Hippocampal formation (tissue), 2 donors: ENCODE data around the gene PIKFYVE.
A peak's percentile ranks its signal among the peaks of the same experiment; 100 is the strongest.
"Not testable (repeated sequence)": the region's sequence is repeated elsewhere in the genome, so short reads cannot be mapped to it uniquely, and the experiment has no call there.

Experiments used
- DNase-seq, 2 donors: peaks; one replicate each; lab custom pipeline; 2025; lab: John Stamatoyannopoulos, UW

The PIKFYVE gene

DNA sequence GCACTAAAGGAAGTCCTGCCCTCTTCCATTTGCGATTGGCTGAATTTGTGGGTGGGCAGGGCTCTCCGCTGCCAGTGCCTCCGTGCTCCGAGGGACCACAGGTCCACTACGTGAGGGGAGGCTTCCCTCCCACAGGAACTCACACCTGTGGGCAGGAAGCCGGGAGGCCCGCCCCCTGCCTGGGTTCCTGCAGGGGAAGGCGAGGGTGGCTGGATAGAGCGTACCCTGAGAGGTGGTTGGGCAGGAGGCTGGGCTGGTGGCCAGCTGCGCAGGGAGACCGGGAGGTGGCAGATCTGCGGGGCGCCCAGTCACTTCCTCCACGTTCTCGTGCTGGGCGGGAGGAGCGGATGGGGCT, 93.6 kb downstream of the PIKFYVE start:
- DNase-seq: no peak

DNA sequence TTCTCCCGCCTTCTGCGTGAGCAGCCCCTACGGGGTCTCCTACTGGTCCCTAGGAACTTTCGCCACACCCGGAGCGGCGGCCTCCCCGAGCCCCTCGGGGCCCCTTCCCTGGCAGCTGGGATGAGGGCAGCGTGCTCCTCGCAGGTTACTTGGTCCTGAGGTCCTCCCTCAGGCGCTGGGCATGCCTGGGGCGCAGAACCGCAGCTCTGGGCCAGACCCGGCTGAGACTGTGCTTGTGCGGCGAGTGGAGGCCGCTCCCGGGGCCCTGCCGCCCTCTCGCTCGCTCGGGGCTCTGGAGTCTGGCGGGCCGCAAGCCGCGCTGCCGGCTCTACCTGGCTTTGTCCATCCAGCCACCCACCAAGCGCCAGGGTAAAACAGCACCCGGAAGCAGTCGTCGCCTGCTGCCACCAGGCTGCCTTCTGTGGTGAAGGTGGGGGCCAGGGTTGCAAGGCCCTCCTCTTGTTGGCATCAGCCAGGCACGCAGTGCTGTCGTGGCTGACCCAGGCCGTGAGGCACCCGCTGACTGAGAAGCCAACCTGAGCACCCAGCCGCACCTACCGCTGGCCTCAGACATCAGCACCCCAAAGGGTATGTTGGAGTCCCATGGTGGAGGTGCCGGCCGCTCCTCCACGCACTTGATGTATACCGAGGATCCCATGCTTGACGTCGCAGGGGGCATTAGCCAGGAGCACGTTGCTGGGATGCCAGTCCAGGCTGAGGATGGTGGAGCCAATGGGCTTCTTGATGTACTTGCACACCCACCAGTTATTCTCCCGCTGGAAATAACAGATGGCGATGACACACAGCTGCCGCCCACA, 94.4 kb downstream of the PIKFYVE start:
- DNase-seq: no peak

DNA sequence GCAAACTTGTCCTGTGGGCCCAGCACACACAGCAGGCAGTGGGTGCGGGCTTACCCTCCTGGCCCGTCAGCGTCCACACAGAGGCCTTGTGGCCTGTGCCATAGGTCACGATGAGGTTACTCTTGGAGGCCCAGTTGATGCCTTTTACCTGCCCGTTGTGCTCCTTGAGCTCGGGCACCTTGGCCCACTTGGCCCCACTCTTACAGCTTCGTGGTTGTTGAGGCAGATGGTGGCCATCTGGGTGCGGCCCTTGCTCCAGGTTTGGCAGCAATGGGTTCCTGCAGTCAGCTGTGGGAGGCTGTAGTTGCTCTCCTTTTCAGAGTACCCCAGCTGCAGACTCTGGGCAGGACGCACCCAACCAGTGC, 95.0 kb downstream of the PIKFYVE start:
- DNase-seq: no peak

DNA sequence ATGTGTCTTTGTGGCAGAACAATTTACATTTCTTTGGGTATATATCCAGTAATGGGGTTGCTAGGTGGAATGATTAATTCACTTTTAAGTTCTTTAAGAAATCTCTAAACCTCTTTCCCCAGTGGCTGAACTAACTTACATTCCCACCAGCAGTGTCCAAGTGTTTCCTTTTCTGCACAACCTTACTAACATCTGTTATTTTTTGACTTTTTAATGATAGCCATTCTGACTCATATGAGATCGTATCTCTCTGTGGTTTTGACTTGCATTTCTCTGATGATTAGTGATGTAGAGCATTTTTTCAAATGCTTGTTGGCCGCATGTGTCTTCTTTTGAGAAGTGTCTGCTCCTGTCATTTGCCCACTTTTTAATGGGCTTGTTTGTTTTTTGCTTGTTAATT, 97.4 kb downstream of the PIKFYVE start:
- no peak for DNase-seq

DNA sequence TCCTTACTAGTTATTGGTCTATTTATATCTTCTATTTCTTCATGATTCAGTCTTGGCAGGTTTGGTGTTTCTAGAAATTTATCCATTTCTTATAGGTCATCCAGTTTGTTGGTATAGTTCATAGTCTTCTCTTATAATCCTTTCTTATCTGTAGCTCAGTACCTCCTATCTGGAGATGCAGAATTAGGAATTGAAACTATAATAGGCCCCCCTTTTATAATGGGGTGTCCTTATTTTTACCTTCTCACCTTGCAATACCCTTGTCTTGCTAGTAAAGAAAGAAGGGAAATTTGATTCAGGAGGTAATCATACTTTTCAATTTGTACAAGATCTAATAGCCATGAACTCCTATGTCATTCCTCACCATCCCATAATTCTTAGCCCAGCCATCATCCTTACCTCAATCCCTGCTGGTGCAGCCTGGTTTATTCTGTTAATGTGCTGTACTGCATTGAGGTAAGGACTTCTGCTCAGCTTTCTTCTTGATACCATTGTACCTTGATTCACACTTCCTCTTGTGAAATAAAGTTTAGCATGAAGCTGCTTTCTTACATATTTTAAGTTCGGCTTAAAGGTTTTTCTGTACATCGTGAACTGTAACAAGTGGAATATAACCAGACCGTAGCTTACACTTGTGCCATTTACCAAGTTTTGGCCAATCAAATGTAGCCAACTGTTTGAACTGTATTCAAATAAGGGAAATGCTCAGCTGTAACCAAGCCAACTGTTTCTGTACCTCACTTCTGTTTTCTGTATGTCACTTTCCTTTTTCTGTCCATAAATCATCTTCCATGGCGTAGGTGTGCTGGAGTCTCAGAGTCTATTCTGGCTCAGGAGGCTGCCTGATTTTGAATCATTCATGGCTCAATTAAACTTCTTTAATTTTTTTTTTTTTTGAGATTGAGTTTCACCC, 100.4 kb downstream of the PIKFYVE start:
- no peak for DNase-seq

DNA sequence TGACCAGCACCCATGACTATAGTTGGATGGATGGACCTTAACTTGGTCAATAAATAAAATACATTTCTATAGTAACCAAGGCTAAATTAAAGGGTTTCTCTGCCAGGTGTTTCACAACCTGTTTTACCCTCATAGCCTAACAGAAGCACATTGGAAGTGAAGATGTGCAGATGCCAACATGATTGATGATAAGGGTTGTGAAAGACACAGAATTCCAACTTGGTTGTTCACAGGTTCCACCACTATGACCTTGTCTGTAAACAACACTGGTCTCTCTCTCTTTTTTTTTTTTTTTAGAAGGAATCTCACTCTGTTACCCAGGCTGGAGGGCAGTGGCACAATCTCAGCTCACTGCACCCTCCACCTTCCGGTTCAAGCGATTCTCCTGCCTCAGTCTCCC, 103.0 kb downstream of the PIKFYVE start:
- no peak for DNase-seq

DNA sequence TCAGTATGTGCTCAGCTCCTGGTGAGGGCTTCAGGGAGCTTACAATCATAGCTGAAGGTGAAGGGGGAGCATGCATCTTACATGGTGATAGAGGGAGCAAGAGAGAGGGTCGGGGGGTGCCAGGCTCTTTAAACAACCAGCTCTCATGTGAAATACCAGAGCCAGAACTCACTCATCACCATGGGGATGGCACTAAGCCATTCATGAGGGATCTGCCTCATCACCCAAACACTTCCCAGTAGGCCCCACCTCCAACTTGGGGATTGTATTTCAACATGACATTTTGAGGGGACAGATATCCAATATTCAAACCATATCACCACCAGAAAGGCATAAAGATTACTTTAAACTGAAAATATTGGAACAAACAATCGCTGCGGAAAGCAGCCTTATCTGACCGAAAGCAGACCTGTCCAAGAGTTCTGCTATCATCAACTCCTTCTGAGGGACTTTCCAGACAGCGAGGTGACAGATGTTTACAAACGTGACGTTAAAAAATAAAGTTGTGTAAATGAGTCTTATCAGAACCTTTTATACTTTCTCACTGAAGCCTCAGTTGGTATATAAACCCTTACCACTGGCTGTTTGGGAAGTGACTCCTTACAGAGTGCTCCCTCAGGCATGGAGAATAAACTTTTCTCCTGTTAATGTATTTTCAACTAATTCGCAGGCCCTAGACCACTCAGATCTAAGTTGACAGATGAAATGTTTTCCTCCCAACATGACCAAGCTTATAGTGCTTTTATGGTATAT, 105.0 kb downstream of the PIKFYVE start:
- DNase-seq: no peak

DNA sequence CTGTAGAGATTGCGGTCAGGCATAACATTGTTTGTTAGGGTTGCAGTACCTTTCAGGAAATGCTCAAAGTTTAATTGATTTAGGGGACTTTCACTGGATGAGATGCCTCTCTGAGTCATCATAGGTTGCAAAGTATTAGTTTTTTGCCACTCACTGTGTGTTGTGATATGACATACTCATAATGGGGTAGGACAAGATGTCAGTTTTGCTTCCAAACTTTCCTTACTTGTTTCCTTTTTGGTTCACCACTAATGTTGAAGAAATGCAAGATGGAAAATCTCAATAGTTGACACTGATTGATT, 105.5 kb downstream of the PIKFYVE start:
- DNase-seq: no peak

DNA sequence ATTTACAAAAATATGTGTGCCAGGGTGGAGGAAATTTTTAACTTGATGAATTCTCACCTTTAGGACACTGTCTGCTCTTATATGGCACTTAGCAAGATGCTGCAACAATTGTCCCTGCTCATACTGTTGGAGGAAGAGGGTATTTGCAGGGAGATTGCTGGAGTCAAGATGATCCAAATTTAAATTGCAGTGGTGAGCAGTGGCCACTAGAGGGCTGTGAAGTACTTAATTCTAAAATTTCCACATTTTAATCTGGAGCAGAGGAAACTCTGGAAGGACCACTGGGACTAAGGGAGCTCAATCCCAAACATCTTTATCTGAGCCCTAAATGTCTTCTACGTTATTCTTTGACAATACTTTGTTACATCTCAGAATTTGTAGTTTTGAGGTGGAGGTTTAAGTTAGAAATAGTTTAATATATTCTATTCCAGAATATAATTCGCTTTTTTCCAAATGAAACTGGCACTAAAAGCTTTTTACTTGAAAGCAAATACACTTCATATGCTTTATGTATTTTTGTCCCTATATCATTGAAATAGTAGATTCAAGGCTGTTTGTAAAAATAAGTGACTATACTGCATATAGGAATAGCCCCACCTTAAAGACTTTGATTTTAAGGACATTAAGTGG, 107.5 kb downstream of the PIKFYVE start:
- DNase-seq: peak in 1 of 2 donors; percentile 21

DNA sequence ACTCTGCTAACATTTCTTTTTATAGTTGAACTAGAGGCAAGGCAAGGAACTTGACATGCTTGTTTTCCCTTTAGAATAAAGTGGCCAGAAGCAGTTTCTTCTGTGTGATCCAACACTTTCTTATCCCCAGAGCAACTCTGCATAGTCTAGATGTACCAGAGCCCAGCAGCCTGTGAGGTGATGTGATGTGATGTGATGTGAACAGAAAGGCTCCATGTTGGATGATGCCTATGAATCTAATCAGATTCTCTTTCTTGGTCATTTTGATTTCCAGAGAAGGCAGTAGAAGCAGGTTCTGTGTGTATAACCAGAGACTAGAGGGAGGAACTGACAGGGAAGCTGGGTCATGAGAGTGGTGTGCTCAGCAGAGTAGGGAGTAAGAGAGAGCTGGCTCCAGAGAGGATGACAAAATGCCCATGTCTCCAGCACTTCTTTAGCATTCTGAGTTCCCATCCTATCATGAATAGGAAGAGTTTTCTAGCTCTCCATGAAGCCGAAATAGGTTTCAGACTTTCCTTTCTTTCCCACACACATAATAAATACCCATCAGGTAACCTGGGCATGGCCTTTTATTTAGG, 109.5 kb downstream of the PIKFYVE start:
- no peak for DNase-seq

DNA sequence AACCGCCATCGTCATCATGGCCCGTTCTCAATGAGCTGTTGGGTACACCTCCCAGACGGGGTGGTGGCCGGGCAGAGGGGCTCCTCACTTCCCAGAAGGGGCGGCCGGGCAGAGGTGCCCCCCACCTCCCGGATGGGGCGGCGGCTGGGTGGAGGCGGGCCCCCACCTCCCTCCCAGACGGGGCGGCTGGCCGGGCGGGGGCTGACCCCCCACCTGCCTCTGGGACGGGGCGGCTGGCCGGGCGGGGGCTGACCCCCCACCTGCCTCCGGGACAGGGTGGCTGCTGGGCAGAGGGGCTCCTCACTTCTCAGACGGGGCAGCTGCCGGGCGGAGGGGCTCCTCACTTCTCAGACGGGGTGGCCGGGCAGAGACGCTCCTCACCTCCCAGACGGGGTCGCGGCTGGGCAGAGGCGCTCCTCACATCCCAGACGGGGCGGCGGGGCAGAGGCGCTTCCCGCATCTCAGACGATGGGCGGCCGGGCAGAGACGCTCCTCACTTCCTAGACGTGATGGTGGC, 111.3 kb downstream of the PIKFYVE start:
- DNase-seq: not testable (repeated sequence)

DNA sequence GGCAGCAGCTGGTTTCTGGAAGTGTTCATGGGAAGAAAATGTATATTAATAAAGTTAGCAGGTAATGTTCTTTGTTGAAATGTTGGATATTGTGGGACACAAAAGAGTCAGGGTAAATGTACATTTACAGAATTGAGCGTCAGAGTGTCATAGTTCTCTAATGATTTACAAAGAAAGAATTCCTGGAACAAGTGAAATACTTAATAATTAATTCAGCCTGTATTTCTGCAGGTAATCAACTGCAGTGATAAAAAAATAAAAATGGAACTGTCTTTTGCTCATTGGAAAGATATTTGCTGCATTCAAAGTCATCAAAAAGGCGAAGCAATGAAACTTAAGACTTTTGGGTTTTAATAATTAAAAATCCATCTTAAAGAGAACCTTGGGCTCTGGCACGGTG, 113.1 kb downstream of the PIKFYVE start:
- no peak for DNase-seq

DNA sequence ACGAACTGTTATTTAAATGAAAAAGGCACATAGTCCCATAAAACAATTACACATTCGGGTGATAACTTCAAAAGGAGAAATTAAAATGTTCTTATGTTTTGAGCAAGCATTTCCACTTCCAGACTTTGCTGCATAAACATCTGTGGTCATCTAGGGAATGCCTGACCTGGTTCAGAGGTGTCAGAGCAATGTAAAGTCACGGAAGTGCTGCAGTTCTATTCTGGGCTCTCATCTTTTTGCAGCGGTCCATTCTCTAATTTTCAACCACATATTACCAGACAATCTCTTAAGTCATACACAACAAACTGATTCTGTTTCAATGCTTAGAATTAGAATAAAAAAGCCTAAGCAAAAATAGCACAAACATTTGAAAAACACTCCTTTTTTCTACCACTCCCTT, 118.6 kb downstream of the PIKFYVE start:
- DNase-seq: no peak

DNA sequence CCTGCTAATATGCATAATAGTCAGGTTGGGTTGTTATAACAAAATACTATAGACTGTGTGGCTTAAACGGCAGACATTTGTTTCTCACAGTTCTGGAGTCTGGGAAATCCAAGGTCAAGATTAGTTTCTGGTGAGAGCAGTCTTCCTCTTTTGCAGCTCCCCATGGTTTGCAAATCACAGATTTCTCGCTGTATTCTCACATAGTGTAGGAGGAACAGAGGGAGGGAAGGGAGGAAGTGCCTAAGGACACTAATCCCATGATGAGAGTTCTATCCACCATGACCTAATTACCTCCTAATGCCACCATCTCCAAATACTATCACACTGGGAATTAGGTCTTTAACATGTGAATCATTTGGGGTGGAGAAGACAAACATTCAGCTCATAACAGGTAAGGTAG, 120.5 kb downstream of the PIKFYVE start:
- DNase-seq: no peak

DNA sequence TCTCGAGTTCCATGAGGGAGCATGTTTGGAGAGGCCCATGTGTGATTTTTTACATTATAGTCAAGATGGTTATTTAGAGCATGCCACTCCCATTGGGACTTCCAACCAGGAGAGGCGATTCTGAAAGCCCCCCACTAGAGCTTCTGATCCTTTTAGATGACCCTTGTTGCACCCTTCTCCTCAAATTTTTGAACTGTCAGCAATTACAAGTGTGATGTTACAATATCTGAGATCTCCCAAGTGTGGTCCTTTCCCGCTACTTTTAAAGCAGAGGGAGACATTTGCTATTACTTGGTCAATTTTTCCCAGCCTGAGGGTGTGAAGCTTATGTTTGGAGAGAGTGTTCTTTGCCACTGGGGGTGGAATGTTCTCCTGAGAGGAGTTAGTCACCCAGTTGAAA, 123.9 kb downstream of the PIKFYVE start:
- no peak for DNase-seq

DNA sequence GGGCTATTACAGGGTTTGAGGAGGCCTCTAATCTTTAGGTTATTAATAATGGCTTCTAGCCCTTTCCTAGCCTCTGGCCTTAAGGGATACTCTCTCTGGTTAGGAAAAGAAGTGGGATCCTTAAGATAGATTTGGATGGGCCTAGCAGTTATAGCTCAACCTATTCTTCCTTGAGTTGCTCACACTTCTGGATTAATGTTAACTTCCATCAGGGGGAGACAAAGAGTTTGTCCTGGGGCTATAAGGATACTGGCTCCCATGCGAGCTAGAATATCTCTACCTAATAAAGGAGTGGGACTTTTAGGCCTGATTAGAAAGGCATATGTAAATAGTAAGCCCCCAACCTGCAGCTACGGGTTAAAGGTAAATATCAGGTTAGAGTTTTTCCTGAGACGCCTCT, 126.2 kb downstream of the PIKFYVE start:
- no peak for DNase-seq

DNA sequence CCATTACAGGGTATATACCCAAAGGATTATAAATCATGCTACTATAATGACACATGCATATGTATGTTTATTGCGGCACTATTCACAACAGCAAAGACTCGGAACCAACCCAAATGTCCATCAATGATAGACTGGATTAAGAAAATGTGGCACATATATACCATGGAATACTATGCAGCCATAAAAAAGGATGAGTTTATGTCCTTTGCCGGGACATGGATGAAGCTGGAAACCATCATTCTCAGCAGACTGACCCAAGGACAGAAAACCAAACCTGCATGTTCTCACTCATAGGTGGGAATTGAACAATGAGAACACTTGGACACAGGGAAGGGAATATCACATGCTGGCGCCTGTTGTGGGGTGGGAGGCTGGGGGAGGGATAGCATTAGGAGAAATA, 130.7 kb downstream of the PIKFYVE start:
- not testable (repeated sequence) for DNase-seq

DNA sequence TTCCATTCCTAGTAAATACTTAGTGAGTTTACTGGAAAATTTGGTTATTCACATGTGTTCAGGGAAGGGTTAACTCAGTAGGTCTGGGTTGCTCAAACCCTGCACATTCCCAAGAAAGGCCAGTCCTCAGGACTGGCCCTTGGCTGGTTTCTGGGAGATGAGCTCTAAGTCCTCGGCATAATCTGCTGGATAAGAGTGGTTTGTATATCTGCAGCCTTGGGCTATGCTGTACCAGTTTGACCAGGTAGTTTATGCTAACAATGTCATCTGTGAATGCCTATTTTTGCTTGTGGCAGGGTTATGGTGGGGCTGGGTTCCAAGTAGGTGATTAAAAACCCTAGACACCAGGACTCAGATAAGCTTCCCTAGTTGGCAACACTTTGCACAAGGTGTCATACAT, 133.1 kb downstream of the PIKFYVE start:
- DNase-seq: no peak

DNA sequence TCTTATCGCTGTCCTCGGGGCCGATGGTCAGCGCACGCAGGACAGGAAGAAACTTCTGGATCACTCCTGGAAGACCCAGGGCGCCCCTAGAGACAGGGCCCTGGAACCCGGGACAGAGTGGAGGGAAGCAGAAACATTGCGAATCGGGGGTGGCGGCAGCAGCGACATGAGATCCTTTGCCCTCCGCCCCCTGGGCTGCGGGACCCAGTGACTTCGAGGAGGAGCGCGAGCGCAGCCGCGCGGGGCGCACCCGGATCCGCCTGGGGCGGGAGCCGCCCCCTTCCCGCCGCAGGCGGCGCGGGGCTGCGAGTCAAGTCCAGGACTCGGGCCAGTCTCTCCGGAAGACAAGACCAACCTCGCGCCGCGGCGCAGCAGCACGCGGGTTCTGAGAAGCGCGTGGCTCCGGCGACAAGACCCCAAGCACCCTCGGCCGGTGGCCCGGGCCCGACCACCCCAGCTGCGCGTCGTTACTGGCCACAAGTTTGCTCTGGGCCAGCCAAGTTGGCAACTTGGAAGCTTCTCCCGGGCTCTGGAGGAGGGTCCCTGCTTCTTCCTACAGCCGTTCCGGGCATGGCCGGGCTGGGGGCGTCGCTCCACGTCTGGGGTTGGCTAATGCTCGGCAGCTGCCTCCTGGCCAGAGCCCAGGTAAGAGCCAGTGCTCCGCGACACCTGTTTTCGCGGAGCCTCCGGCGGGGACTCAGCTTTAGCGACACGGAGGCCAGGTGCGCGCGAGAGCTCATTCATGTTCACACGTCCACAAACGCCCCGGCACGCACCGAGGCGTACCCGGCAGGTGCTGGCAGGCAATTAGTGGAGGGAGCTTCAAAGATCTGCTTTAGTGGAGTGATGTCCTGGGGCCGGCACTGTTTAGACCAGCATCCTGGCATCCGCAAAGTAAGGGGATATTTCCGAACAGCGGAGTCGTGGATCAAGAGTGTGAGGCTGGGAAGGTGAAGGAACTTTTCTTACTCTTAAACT, 140.7 kb downstream of the PIKFYVE start, which contains the start of gene PTH2R:
PTH2R (plus strand) TSS at position 319 of the 978 bp plus-strand sequence; CDS start at position 571, 252 bp downstream.
- DNase-seq: no peak

DNA sequence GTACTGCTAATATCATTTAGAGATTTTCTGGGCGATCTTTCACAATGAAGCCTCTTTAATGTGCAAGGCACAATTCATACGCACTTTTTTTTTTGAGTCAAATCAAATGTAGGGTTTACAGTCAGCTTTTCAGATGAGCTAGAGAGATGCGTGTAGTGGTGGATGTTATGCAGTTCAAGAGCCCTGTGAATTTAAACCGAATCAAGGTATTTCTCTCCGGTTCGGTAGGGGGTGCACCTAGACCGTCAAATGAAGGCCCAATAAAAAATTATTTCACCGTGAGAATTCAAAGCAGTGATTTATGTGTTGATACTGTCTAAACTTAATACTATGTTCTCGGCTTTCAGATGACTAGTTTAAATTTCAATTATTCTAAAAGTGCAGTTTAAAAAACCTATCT, 141.6 kb downstream of the PIKFYVE start:
- peak; percentile 6 to 31 for DNase-seq
